Smooth muscle cell (in vitro differentiated cells): ENCODE results near the gene PRIMA1. TPM values are rescaled to one million over a fixed set of nuclear protein-coding genes. Genes with fewer than 3 reads are reported as not detected.

Source experiments
- DNase-seq: peaks from one replicate; lab custom pipeline; 2025; ENCODE audit not compliant: unreplicated experiment; lab: John Stamatoyannopoulos, UW
- H2AFZ ChIP-seq: fragments of 200-600 bp; sonication (generic); 2 replicates; pipeline ENCODE4 v1.6.0; 2016; ENCODE audit warnings: antibody characterized with exemption, low read depth, mild to moderate bottlenecking
- H3F3A ChIP-seq: fragments of 200-600 bp; sonication (generic); 2 replicates; pipeline ENCODE4 v1.6.0; 2017; ENCODE audit warnings: antibody characterized with exemption, low read depth
- H3K27ac ChIP-seq: fragments of 200-600 bp; sonication (generic); 2 replicates; pipeline ENCODE4 v1.5.1; 2016; ENCODE audit warnings: low read depth, mild to moderate bottlenecking
- H3K27me3 ChIP-seq: fragments of 200-600 bp; sonication (generic); 2 replicates; pipeline ENCODE4 v1.6.1; 2016; ENCODE audit warnings: low read depth, mild to moderate bottlenecking
- H3K36me3 ChIP-seq: fragments of 200-600 bp; sonication (generic); 2 replicates; pipeline ENCODE4 v1.5.1; 2016; ENCODE audit warnings: low read depth
- H3K4me1 ChIP-seq: fragments of 200-600 bp; sonication (generic); 2 replicates; pipeline ENCODE4 v1.5.1; 2016; ENCODE audit warnings: low read depth
- H3K4me2 ChIP-seq: fragments of 200-600 bp; sonication (generic); 2 replicates; pipeline ENCODE4 v1.6.0; 2016; ENCODE audit warnings: mild to moderate bottlenecking
- H3K4me3 ChIP-seq: fragments of 200-600 bp; sonication (generic); 2 replicates; pipeline ENCODE4 v1.5.1; 2016; ENCODE audit warnings: mild to moderate bottlenecking
- H3K79me2 ChIP-seq: fragments of 200-600 bp; sonication (generic); 2 replicates; pipeline ENCODE4 v1.6.0; 2016; ENCODE audit warnings: low read depth, mild to moderate bottlenecking
- H3K9ac ChIP-seq: fragments of 200-600 bp; sonication (generic); 2 replicates; pipeline ENCODE4 v1.6.0; 2016; ENCODE audit warnings: low read depth
- H3K9me3 ChIP-seq: fragments of 200-600 bp; sonication (generic); replicated peaks from 2 replicates; pipeline ENCODE4 v1.5.1; 2016; ENCODE audit warnings: low read depth
- H4K20me1 ChIP-seq: fragments of 200-600 bp; sonication (generic); 2 replicates; pipeline ENCODE4 v1.6.0; 2016; ENCODE audit warnings: low read depth
- WGBS: methylation state at CpG from one replicate; pipeline ENCODE4 v1.1.7; 2016; ENCODE audit warnings: low lambda C conversion rate; 5-methylcytosine and 5-hydroxymethylcytosine counted together
- polyA plus RNA-seq: library from polyadenylated mRNA; unstranded; fragments of >200 nt; fragmentation: Nextera tagmentation; extraction: Ambion mirVana; gene quantifications from 2 replicates; pipeline ENCODE4 v1.2.1, GENCODE V29; 2016
- total RNA-seq: library from RNA; depleted of rRNA; stranded (reverse); fragments of >200 nt; gene quantifications from 2 replicates; pipeline ENCODE4 v1.2.3, GENCODE V29; 2014
- TF ChIP-seq, protein P1 (sequence below): fragments of 200-600 bp; sonication (generic); IDR thresholded peaks from 2 replicates; pipeline ENCODE4 v1.5.1; 2017; ENCODE audit warnings: borderline replicate concordance, mild to moderate bottlenecking, antibody characterized with exemption; ENCODE audit not compliant: insufficient read depth, poor library complexity, severe bottlenecking

Gene PRIMA1
- total and polyA plus RNA-seq, 2 experiments from 2014 or later: not detected

GRCh38 chr14:93707475-93707874, 80.8 kb downstream of the PRIMA1 start:
- H2AFZ ChIP-seq: no peak overlapping the region
- H3K27ac ChIP-seq: no peak overlapping the region
- H3K36me3 ChIP-seq: no peaks in the 10 kb centered on the region
- H3K79me2 ChIP-seq: no peaks in the 10 kb centered on the region
- H3K9me3 ChIP-seq: no peaks in the 10 kb centered on the region
- H3K27me3 ChIP-seq: no peaks in the 10 kb centered on the region
- no peak overlapping the region for H3K4me3 ChIP-seq
- no peak for DNase-seq
- H3K9ac ChIP-seq: no peak overlapping the region
- 89% methylated on average over 3 of the region's 3 CpGs for WGBS
- no peaks in the 10 kb centered on the region for H3F3A ChIP-seq
- peaks cover 2% of the 10 kb centered on the region for H3K4me1 ChIP-seq
- H4K20me1 ChIP-seq: no peaks in the 10 kb centered on the region
- H3K4me2 ChIP-seq: no peak overlapping the region
- TF ChIP-seq, protein P1, sequence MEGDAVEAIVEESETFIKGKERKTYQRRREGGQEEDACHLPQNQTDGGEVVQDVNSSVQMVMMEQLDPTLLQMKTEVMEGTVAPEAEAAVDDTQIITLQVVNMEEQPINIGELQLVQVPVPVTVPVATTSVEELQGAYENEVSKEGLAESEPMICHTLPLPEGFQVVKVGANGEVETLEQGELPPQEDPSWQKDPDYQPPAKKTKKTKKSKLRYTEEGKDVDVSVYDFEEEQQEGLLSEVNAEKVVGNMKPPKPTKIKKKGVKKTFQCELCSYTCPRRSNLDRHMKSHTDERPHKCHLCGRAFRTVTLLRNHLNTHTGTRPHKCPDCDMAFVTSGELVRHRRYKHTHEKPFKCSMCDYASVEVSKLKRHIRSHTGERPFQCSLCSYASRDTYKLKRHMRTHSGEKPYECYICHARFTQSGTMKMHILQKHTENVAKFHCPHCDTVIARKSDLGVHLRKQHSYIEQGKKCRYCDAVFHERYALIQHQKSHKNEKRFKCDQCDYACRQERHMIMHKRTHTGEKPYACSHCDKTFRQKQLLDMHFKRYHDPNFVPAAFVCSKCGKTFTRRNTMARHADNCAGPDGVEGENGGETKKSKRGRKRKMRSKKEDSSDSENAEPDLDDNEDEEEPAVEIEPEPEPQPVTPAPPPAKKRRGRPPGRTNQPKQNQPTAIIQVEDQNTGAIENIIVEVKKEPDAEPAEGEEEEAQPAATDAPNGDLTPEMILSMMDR: no peak

GRCh38 chr14:93706360-93706955, 81.8 kb downstream of the PRIMA1 start:
- Histone ChIP-seq H3F3A (no peaks in the 10 kb centered on the region), H3K4me1 (no peaks in the 10 kb centered on the region), H3K9ac (no peak overlapping the region), H4K20me1 (no peaks in the 10 kb centered on the region), H3K27ac (no peak overlapping the region), H2AFZ (no peak overlapping the region), H3K36me3 (no peaks in the 10 kb centered on the region), H3K9me3 (no peaks in the 10 kb centered on the region), H3K4me2 (no peak overlapping the region), H3K4me3 (no peak overlapping the region), H3K79me2 (no peaks in the 10 kb centered on the region), H3K27me3 (no peaks in the 10 kb centered on the region)
- no peak for DNase-seq
- TF ChIP-seq, protein P1: no peak
- 86% methylated on average over 21 of the region's 21 CpGs for WGBS

- H3K9me3 ChIP-seq: no peaks in the 10 kb centered on the region
- H3K4me3 ChIP-seq: no peak overlapping the region
- TF ChIP-seq, protein P1: no peak
- H3K79me2 ChIP-seq: no peaks in the 10 kb centered on the region
- H3K9ac ChIP-seq: no peak overlapping the region
- no peak overlapping the region for H2AFZ ChIP-seq
- no peak overlapping the region for H3K4me2 ChIP-seq
- H4K20me1 ChIP-seq: no peaks in the 10 kb centered on the region
- WGBS: 95% methylated on average over 15 of the region's 15 CpGs
- H3K27ac ChIP-seq: no peak overlapping the region
- no peaks in the 10 kb centered on the region for H3K27me3 ChIP-seq
- H3F3A ChIP-seq: no peaks in the 10 kb centered on the region
- H3K36me3 ChIP-seq: no peaks in the 10 kb centered on the region
- no peak for DNase-seq
- H3K4me1 ChIP-seq: no peaks in the 10 kb centered on the region
These were observed 82.7 kb downstream of the PRIMA1 start for GRCh38 chr14:93705513-93706156.

DNA sequence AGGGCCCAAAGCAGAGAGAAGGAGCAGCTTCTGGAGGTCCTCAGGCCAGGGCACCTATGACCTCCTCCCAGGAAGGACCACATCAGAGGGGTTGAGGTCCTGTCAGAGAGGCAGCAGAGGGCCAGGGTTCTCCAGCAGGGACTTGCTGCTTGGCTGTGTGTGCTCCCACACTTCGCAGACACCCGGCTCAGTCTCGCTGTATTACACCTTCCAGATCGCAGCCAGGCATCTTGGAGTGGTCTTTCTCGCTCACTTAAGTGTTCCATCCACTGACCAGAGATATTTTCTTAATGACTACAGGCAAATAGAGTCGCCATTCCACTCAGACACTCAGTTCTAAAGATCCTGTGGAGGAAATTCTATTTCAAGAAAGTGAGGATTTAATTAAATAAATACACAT, 84.3 kb downstream of the PRIMA1 start:
- Histone ChIP-seq H3K36me3 (no peaks in the 10 kb centered on the region), H2AFZ (no peak overlapping the region), H3K9me3 (no peaks in the 10 kb centered on the region), H3K4me2 (no peak overlapping the region), H3K9ac (no peak overlapping the region), H3K27ac (no peak overlapping the region), H3K4me1 (no peaks in the 10 kb centered on the region), H4K20me1 (no peaks in the 10 kb centered on the region), H3K4me3 (no peak overlapping the region), H3F3A (no peaks in the 10 kb centered on the region), H3K79me2 (no peaks in the 10 kb centered on the region), H3K27me3 (no peaks in the 10 kb centered on the region)
- DNase-seq: no peak
- 94% methylated on average over 6 of the region's 6 CpGs for WGBS
- TF ChIP-seq, protein P1: no peak
